HG02610 (cell line): ENCODE data around the gene TICRR.
"Not testable (repeated sequence)": the region's sequence is repeated elsewhere in the genome, so short reads cannot be mapped to it uniquely, and the experiment has no call there.

Experiments
- ATAC-seq: cut with Tn5 transposase; IDR thresholded peaks from one replicate; pipeline ENCODE4 v1.9.1; 2021; ENCODE audit warnings: mild to moderate bottlenecking, moderate library complexity; ENCODE audit not compliant: unreplicated experiment

TICRR gene, protein sequence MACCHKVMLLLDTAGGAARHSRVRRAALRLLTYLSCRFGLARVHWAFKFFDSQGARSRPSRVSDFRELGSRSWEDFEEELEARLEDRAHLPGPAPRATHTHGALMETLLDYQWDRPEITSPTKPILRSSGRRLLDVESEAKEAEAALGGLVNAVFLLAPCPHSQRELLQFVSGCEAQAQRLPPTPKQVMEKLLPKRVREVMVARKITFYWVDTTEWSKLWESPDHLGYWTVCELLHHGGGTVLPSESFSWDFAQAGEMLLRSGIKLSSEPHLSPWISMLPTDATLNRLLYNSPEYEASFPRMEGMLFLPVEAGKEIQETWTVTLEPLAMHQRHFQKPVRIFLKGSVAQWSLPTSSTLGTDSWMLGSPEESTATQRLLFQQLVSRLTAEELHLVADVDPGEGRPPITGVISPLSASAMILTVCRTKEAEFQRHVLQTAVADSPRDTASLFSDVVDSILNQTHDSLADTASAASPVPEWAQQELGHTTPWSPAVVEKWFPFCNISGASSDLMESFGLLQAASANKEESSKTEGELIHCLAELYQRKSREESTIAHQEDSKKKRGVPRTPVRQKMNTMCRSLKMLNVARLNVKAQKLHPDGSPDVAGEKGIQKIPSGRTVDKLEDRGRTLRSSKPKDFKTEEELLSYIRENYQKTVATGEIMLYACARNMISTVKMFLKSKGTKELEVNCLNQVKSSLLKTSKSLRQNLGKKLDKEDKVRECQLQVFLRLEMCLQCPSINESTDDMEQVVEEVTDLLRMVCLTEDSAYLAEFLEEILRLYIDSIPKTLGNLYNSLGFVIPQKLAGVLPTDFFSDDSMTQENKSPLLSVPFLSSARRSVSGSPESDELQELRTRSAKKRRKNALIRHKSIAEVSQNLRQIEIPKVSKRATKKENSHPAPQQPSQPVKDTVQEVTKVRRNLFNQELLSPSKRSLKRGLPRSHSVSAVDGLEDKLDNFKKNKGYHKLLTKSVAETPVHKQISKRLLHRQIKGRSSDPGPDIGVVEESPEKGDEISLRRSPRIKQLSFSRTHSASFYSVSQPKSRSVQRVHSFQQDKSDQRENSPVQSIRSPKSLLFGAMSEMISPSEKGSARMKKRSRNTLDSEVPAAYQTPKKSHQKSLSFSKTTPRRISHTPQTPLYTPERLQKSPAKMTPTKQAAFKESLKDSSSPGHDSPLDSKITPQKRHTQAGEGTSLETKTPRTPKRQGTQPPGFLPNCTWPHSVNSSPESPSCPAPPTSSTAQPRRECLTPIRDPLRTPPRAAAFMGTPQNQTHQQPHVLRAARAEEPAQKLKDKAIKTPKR (N-terminal part only)

GRCh38 chr15:89575146-89575655 lies at the start of gene TICRR:
Gene TICRR, plus strand, starts transcription at chr15:89575469. Its CDS starts 118 bp downstream, at chr15:89575587.
- peak; percentile 95 for ATAC-seq

GRCh38 chr15:89526181-89526580 lies 49.1 kb upstream of the TICRR start:
- no peak for ATAC-seq

DNA sequence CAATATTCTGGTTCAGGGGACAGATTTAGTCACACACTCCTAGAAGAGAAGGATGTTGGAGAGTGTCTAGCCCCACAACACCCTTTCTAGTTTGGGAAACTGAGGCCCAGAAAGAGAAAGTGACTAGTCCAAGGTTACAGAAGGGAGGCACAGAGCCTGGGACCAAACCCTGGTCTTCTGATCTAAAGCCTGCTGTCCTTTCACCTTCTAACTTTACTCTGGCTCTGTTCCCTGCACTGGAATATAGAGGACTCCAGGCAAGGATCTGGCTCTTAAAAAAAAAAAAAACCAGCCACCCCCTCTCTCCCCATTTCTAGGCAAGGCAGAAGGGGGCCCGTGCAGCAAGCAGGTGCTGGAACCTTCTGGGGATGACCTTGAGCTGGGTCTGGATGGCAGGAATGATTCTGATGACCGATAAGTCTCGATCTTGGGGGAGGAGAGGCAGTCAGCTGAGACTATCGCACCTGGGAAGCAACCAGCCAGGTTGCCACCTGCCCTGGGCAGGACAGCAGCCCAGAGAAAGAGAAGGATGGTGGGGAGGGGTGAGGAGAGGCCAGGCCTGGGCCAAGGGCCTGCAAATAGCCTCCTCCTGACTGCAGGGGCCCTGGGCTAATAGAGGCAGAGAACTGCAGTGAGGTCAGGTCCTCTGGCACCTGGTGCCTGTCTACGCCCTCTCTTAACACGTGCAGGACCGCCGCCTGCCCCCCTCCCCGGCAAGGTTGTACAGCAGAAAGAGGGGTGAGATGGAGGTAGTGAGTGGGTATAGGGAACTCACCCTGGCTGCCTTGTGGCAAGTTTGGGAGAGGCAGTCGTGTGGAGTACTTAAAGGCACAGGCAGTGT lies 48.4 kb upstream of the TICRR start:
- no peak for ATAC-seq

GRCh38 chr15:89528757-89529352 lies 46.4 kb upstream of the TICRR start:
- ATAC-seq: no peak

GRCh38 chr15:89530976-89531375 lies 44.3 kb upstream of the TICRR start:
- no peak for ATAC-seq

DNA sequence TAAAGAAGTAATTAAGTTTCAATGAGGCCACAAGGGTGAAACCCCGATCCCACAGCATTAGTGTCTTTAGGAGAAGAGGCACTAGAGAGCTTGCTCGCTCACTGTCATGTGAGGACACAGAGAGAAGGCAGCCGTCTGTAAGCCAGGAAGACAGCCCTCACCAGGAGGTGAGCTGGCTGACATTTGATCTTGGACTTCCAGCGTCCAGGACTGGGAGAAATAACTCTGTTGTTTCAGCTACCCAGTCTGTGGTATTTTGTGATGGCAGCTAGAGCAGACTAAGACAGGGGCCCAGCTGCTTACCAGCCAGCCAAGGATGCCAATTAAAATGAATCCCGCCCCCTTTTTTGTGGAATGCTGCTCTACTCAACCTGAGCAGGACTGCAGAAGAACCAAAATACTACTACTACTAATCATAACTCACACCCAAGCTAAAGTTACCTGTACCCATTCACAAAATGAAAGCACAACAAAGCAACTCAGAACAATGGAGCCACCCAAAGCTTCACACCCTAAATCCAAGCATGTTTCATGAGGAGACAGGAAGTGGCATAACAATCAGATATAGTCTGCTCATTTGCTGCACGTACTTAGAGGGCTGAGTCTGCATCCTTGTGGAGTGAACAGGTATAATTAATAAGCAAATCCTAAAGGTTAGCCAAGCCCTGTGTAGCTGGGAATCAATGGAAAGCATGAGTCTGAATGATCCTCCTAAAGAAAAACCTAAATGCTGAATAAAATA lies 43.3 kb upstream of the TICRR start:
- no peak for ATAC-seq

DNA sequence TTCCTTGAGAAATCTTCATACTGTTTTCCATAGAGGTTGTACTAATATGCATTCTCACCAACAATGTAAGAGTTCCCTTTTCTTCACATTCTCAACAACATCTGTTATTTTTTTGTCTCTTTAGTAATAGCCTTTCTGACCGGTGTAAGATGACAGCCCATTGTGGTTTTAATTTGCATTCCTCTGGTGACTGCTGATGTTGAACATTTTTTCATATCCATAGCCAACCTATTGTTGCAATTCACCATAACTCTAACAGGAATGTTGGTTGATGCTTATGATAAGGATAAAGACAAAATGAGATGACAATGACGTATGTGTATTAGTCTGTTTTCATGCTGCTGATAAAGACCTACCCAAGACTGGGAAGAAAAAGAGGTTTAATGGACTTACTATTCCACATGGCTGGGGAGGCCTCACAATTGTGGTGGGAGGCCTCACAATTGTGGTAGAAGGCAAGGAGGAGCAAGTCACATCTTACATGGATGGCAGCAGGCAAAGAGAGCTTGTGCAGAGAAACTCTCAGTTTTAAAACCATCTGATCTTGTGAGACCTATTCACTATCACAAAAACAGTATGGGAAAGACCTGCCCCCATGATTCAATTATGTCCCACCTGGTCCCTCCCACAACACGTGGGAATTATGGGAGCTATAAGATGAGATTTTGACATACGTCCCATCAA lies 41.3 kb upstream of the TICRR start:
- no peak for ATAC-seq

GRCh38 chr15:89539027-89539426 lies 36.2 kb upstream of the TICRR start:
- ATAC-seq: no peak

DNA sequence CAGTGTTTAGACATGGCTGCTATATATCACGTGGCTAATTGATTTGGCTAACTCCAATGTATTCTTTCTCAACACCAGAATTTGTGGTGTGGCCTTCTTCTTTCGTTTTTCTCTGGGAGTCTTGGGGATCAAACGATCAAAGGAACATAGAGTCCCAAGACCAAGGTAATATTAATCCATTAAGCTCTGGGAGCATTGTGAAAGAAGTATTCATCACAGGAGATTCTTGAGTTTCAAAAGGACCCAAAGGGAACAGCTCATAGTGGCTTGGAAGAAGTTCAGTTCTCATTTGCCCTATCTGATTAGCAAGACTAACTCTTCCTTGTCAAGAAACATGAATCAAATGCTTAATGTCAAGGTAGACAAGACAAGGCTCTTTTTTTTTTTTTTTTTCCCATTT lies 32.9 kb upstream of the TICRR start:
- ATAC-seq: no peak

GRCh38 chr15:89543389-89543788 lies 31.9 kb upstream of the TICRR start:
- ATAC-seq: no peak

- not testable (repeated sequence) for ATAC-seq
These were observed 26.1 kb upstream of the TICRR start for GRCh38 chr15:89549138-89549537.

GRCh38 chr15:89550427-89550826 lies 24.8 kb upstream of the TICRR start:
- ATAC-seq: no peak

- peak; percentile 93 for ATAC-seq
These were observed 23.7 kb upstream of the TICRR start for GRCh38 chr15:89551550-89551949.

GRCh38 chr15:89553632-89554031 lies 21.6 kb upstream of the TICRR start:
- ATAC-seq: no peak

- ATAC-seq: no peak
These were observed 21.0 kb upstream of the TICRR start for GRCh38 chr15:89554247-89554646.

DNA sequence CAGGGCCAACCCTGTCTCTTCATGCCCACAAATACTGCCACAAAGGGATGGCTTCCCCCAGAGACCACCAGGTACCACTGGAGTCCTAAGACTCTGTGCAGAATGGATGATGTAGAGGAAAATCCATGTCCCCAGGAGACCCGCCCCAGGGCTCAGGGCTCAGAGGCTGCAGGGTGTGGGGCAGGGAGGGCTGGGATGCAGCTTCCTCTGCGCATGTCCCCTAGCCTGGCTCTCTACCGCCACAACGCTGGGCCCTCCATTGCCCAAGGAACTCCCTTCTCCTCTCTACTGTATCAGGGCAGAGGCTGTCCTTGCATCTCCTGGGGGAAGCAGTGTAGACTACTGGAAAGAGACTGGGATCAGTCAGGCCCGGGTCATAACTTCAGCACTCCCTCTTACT lies 19.5 kb upstream of the TICRR start:
- ATAC-seq: no peak

DNA sequence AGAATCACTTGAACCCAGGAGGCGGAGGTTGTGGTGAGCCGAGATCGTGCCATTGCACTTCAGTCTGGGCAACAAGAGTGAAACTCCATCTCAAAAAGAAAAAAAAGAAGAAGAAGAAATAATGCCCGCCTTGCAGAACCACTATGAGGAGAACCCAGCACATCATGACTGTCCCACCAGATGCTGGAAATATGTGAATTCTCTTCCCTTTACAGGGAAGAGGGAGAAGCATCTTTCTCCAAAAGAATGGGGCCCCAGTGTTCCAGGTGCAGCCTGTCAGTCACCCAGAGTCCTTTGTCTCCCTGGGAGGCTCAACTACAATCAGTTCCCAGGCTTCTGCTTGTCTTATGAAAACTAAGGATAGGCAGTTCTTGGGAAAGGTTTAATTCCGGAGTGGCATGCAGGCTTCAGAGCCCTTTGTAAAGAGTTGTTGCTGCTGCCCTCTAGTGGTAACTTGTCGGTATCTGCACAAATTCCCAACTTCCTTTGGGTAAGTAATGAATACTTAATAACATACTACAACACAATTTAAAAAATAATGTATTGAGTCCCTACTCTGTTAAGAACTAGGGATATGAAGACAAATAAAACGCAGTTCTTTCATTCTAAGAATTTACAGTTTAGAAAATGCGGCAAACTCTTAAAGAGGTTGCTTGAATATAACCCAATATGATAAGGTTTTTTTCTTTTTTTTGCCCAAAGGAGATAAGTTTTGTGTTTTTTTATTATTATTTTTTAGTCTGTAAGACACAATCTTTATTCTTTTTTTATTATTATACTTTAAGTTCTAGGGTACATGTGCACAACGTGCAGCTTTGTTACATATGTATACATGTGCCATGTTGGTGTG lies 18.6 kb upstream of the TICRR start:
- peak; percentile 40 for ATAC-seq
